Activated naive CD4-positive, alpha-beta T cell treated with anti-CD3 and anti-CD28 coated beads for 36 hours (primary cell): ENCODE data around the gene COPA. TPM values are rescaled to one million over a fixed set of nuclear protein-coding genes. Genes with fewer than 3 reads are reported as not detected.

Experiments used
- CTCF ChIA-PET: fragments of 350-600 bp; sonication (Branson Sonifier 250); formaldehyde crosslinking; loops from one replicate; lab custom pipeline; 2021; ENCODE audit warnings: antibody characterized with exemption; lab: Charles Lee
- DNase-seq: peaks from one replicate; pipeline ENCODE4 v3.0.0-alpha.2; 2020
- H3K27ac Mint-ChIP-seq: one replicate; pipeline ENCODE4 v1.8.0; 2021; ENCODE audit warnings: mild to moderate bottlenecking, mixed read lengths
- H3K27me3 Mint-ChIP-seq: one replicate; pipeline ENCODE4 v1.8.0; 2021; ENCODE audit warnings: low read depth, mixed read lengths
- H3K36me3 Mint-ChIP-seq: one replicate; pipeline ENCODE4 v1.8.0; 2021; ENCODE audit warnings: low read depth, mixed read lengths
- H3K4me1 Mint-ChIP-seq: one replicate; pipeline ENCODE4 v1.8.0; 2021; ENCODE audit warnings: low read depth, mixed read lengths
- H3K4me3 Mint-ChIP-seq: one replicate; pipeline ENCODE4 v1.8.0; 2021; ENCODE audit warnings: mild to moderate bottlenecking, moderate library complexity, mixed read lengths
- H3K9me3 Mint-ChIP-seq: one replicate; pipeline ENCODE4 v1.8.0; 2021; ENCODE audit warnings: mixed read lengths
- intact Hi-C: fragments of 100-400 bp; cut with micrococcal nuclease; formaldehyde crosslinking; loops from one replicate; pipeline ENCODE4 v1.15.1; 2023
- total RNA-seq, 2 experiments: library from RNA; stranded (reverse); gene quantifications; one replicate each; pipeline ENCODE4 v1.2.3, GENCODE V29; 2021

Gene COPA
- total RNA-seq, 2 experiments from 2014 or later: 97.8 to 101 TPM

- CTCF ChIA-PET: interaction anchor here (0.5 to 2.4 kb wide), 8 partner anchors 8 to 93 kb away, joined by 3 to 11 read pairs (median 6); partner anchors contain the start of gene CASQ1
- H3K27me3 Mint-ChIP-seq: no peaks in the 10 kb centered on the region
- H3K9me3 Mint-ChIP-seq: no peaks in the 10 kb centered on the region
- intact Hi-C loops: no loop called here
- H3K4me3 Mint-ChIP-seq: peak overlapping the region; percentile 98
- peak overlapping the region; percentile 87 for H3K27ac Mint-ChIP-seq
- H3K4me1 Mint-ChIP-seq: peaks cover 18% of the 10 kb centered on the region
- peaks cover 14% of the 10 kb centered on the region for H3K36me3 Mint-ChIP-seq
- DNase-seq: peak; percentile 12
Measured at GRCh38 chr1:160284220-160284781, 58.7 kb downstream of the COPA start.

- Mint-ChIP-seq H3K4me1 (peaks cover 18% of the 10 kb centered on the region), H3K9me3 (no peaks in the 10 kb centered on the region), H3K4me3 (no peak overlapping the region), H3K27ac (no peak overlapping the region), H3K36me3 (peaks cover 17% of the 10 kb centered on the region), H3K27me3 (no peaks in the 10 kb centered on the region)
- no peak for DNase-seq
- CTCF ChIA-PET: interaction anchor here (0.8 to 3.0 kb wide), 3 partner anchors 9 to 18 kb away, joined by 3 to 18 read pairs (median 5); no protein-coding TSS in a partner anchor
- intact Hi-C loops: no loop called here
Measured at GRCh38 chr1:160282807-160283206, 60.2 kb downstream of the COPA start.

DNA sequence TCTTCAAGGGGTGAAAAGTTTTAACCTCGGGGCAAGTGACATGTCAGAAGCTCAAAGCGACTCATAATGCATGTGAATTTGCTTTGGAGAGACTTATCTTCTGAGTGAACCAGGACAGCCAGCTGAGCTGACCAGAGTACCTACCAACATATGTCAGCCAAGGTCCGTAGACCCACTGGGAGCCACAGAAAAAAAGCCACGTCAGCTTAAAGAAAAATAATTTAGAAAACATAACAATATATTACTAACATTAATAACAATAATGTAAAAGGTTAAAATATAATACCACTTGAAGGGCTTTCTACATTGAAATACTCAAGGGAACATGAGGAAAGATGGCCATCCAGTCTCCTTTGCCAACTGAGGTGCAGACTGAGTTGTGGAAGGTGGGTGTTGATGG lies 65.1 kb downstream of the COPA start:
- no peaks in the 10 kb centered on the region for H3K4me1 Mint-ChIP-seq
- no peaks in the 10 kb centered on the region for H3K27me3 Mint-ChIP-seq
- H3K9me3 Mint-ChIP-seq: no peaks in the 10 kb centered on the region
- intact Hi-C loops: no loop called here
- no peak overlapping the region for H3K4me3 Mint-ChIP-seq
- H3K36me3 Mint-ChIP-seq: peaks cover 18% of the 10 kb centered on the region
- H3K27ac Mint-ChIP-seq: no peak overlapping the region
- CTCF ChIA-PET: interaction anchor here (0.8 to 1.0 kb wide), 2 partner anchors 69 to 87 kb away, joined by 3 read pairs; partner anchors contain the start of gene CASQ1
- no peak for DNase-seq

DNA sequence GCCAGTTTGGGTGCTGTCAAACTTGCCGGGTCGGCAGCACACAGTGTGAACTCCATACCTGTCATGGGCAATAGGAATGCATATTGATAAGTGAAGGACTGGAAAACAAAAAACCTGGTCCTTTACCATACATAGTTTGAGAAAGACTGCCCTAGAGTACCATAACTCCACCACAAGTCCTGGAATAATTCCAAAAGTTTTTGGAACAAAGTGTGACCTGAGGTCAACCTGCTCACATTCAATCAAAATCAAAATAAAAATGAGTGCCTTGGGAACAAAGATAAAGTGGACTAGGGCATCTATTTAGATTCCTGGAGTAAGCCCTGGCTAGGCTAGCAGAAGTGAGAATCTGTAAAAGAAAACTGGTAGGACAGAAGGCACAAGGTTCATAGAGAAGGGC lies 65.7 kb downstream of the COPA start:
- DNase-seq: no peak
- peaks cover 15% of the 10 kb centered on the region for H3K36me3 Mint-ChIP-seq
- no peaks in the 10 kb centered on the region for H3K4me1 Mint-ChIP-seq
- CTCF ChIA-PET: interaction anchor here (0.8 kb wide), 1 partner anchor 86 kb away, joined by 3 read pairs; the partner anchor contains the start of gene CASQ1
- H3K4me3 Mint-ChIP-seq: no peak overlapping the region
- H3K9me3 Mint-ChIP-seq: no peaks in the 10 kb centered on the region
- no peaks in the 10 kb centered on the region for H3K27me3 Mint-ChIP-seq
- intact Hi-C loops: no loop called here
- no peak overlapping the region for H3K27ac Mint-ChIP-seq

- DNase-seq: no peak
- no peaks in the 10 kb centered on the region for H3K4me1 Mint-ChIP-seq
- intact Hi-C loops: no loop called here
- CTCF ChIA-PET: interaction anchor here (2.9 kb wide), 1 partner anchor 20 kb away, joined by 12 read pairs; no protein-coding TSS in a partner anchor
- no peak overlapping the region for H3K27ac Mint-ChIP-seq
- H3K4me3 Mint-ChIP-seq: no peak overlapping the region
- no peaks in the 10 kb centered on the region for H3K27me3 Mint-ChIP-seq
- H3K9me3 Mint-ChIP-seq: no peaks in the 10 kb centered on the region
- H3K36me3 Mint-ChIP-seq: no peaks in the 10 kb centered on the region
Measured at GRCh38 chr1:160271025-160271424, 72.0 kb downstream of the COPA start.

DNA sequence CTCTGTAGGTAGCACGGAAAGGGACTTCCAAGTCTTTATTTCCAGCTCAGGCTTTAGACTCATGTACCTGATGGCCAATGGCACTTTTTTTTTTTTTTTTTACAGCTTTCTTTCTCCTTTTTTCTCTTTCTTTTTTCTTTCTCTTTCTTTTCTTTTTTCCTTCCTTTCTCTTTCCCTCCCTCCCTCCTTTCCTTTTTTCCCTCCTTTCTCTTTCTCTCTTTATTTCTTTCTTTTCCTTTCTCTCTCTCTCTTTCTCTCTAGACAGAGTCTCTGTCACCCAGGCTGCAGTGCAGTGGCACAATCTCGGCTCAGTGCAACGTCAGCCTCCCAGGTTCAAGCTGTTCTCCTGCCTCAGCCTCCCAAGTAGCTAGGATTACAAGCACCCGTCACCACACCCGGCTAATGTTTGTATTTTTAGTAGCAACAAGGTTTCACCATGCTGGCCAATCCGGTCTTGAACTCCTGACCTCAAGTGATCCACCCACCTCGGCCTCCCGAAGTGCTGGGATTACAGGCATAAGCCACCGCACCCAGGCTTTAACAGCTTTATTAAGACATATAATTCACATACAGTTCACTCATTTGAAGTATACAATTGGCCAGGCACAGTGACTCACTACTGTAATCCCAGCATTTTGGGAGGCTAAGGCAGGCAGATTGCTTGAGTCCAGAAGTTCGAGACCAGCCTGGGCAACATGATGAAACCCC lies 75.6 kb downstream of the COPA start:
- Mint-ChIP-seq H3K27me3 (no peaks in the 10 kb centered on the region), H3K9me3 (no peaks in the 10 kb centered on the region), H3K4me3 (no peak overlapping the region), H3K36me3 (no peaks in the 10 kb centered on the region), H3K27ac (no peak overlapping the region), H3K4me1 (peaks cover 9% of the 10 kb centered on the region)
- intact Hi-C loops: loop anchor here (10.0 kb wide), 1 partner anchor 437 kb away; no protein-coding TSS in a partner anchor
- CTCF ChIA-PET: interaction anchor here (0.6 to 1.7 kb wide), 4 partner anchors 16 to 182 kb away, joined by 3 to 7 read pairs (median 3); no protein-coding TSS in a partner anchor
- no peak for DNase-seq

- Mint-ChIP-seq H3K4me1 (peaks cover 23% of the 10 kb centered on the region), H3K4me3 (no peak overlapping the region), H3K27ac (no peak overlapping the region), H3K9me3 (no peaks in the 10 kb centered on the region), H3K36me3 (peaks cover 17% of the 10 kb centered on the region), H3K27me3 (no peaks in the 10 kb centered on the region)
- DNase-seq: no peak
- CTCF ChIA-PET: interaction anchor here (1.0 to 3.4 kb wide), 4 partner anchors 13 to 163 kb away, joined by 3 to 27 read pairs (median 5); no protein-coding TSS in a partner anchor
- intact Hi-C loops: loop anchor here (5.0 to 10.0 kb wide), 6 partner anchors 207 to 1253 kb away; partner anchors contain the start of genes PIGM and SLAMF6
Measured at GRCh38 chr1:160264795-160265307, 78.2 kb downstream of the COPA start.

DNA sequence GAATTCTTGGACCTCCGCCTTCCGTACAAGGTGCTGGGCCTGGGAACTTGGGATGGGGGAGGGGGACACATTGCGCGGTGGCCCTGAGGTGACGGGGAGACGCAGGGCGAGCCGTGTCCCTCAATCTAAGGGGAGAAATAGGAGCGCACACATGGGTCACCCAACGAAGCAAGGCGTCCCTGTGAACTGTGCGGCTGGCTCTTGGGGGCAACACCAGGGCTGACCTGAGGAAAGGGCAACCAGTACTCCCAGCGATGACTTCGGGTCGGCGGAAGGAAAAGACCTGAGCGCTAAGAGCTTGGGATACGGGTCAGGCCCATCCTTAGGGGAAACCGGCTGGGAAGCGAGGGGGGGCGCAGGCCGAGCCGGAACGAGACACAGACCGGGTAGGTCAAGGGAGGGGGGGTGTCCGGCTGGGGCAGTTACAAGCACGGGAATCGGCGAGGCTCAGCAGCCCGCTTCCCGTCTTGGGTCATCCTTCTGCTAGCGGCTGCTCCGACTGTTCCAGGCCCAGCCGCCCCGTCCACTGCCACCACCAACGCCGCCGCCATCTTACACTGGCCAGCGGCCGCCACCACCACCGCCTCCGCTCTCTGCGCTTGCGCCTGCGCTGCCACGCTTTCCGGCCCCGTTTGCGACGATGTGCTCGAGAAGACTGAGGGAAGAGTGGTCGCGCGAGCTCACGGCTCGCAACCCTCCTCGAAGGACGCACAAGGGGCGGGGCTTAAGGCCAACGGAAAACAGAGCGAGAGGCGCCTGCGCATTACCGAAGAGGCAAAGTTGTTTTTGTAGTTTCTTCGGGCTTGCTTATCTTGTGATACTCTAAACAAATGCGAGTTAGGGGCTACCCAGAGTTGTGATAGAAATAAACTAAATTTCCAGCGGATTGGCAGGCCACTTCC lies 80.9 kb downstream of the COPA start, which contains the start of gene DCAF8:
Gene DCAF8, minus strand, starts transcription at position 657 of the 902 bp plus-strand sequence. CDS start 18,541 bp downstream, outside the sequence.
- H3K27me3 Mint-ChIP-seq: no peaks in the 10 kb centered on the region
- peaks cover 26% of the 10 kb centered on the region for H3K36me3 Mint-ChIP-seq
- peak within 1 kb of the TSS; percentile 100 for H3K27ac Mint-ChIP-seq
- DNase-seq: peak; percentile 99
- H3K9me3 Mint-ChIP-seq: no peaks in the 10 kb centered on the region
- CTCF ChIA-PET: interaction anchor here (1.0 to 3.8 kb wide), 2 partner anchors 10 to 29 kb away, joined by 4 to 26 read pairs; no protein-coding TSS in a partner anchor
- H3K4me3 Mint-ChIP-seq: peak within 1 kb of the TSS; percentile 98
- intact Hi-C loops: loop anchor here (1.0 to 10.0 kb wide), 12 partner anchors 23 to 1250 kb away; partner anchors contain the start of genes COPA, IGSF8, NCSTN and PEX19
- H3K4me1 Mint-ChIP-seq: peaks cover 49% of the 10 kb centered on the region

DNA sequence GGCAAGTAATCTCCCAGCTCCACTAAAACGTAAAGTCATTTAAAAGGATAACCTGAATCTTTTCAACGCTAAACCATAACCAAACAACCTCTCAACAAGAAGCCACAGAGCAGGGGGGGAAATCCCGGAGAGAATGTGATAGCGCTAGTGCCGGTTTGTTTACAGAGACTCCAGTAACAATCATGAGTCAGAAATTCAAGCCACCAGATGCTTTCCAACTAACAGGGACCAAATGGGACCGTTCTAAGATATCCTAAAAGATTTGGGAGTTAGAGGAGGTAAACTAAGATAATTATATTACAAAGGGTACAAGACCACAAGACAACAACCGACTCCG lies 81.5 kb downstream of the COPA start:
- H3K4me3 Mint-ChIP-seq: peak overlapping the region; percentile 98
- H3K4me1 Mint-ChIP-seq: peaks cover 55% of the 10 kb centered on the region
- peaks cover 26% of the 10 kb centered on the region for H3K36me3 Mint-ChIP-seq
- H3K9me3 Mint-ChIP-seq: no peaks in the 10 kb centered on the region
- DNase-seq: peak; percentile 91
- CTCF ChIA-PET: interaction anchor here (1.1 to 3.8 kb wide), 4 partner anchors 9 to 68 kb away, joined by 3 to 26 read pairs (median 12); no protein-coding TSS in a partner anchor
- peak overlapping the region; percentile 100 for H3K27ac Mint-ChIP-seq
- intact Hi-C loops: loop anchor here (1.0 to 10.0 kb wide), 10 partner anchors 24 to 1249 kb away; partner anchors contain the start of genes COPA, IGSF8, NCSTN and PEX19
- H3K27me3 Mint-ChIP-seq: no peaks in the 10 kb centered on the region

DNA sequence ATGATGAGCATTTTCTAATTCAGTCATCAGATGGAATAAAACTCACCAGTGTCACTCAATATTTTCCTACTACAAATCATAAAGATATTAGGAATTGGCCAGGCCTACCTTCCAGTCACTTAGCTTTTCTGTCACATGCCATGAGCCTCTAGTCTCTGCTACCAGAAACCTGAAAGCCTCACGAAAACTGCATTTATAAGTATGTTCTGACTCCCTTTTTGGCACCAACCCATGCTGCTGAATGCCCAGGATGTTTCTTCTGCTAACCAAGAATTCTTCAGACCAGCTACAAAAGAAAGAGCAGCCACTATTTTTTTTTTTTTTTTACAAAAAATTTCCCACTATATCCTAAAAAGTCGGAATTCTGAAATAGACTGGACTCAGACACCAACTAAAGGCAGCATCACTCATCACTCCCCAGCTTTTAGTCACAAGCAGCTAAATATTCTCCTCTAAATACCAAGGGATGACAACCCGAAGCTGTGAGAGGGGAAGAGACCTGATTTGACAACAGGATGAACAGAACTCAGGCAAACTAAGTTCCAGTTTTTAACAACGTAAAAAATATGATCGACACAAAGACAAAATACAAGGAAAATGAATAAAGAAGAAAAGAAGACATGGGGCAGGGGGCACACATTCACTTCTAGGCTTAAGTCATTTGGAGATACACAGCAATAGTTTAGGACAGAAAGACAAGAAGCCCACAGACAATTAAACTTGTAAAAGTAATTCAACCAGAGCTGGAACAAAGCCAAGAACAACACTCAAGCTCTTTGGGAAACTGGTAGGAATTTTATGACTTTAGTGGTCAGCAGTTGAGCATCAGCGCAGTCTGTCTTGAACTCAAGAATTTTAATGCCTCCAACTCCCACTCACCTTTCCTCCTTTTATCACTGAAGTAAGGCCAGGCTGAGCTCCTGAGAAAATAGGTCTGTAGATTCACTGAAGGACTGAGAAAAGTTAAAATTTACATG lies 82.4 kb downstream of the COPA start:
- H3K4me3 Mint-ChIP-seq: peak overlapping the region; percentile 98
- CTCF ChIA-PET: interaction anchor here (0.5 to 3.8 kb wide), 7 partner anchors 8 to 159 kb away, joined by 3 to 26 read pairs (median 3); no protein-coding TSS in a partner anchor
- no peaks in the 10 kb centered on the region for H3K9me3 Mint-ChIP-seq
- peak overlapping the region; percentile 100 for H3K27ac Mint-ChIP-seq
- DNase-seq: peak; percentile 6
- peaks cover 26% of the 10 kb centered on the region for H3K36me3 Mint-ChIP-seq
- no peaks in the 10 kb centered on the region for H3K27me3 Mint-ChIP-seq
- H3K4me1 Mint-ChIP-seq: peaks cover 63% of the 10 kb centered on the region
- intact Hi-C loops: loop anchor here (1.0 to 10.0 kb wide), 10 partner anchors 25 to 1248 kb away; partner anchors contain the start of genes COPA, IGSF8, NCSTN and PEX19
